Endothelial cell of umbilical vein (primary cell): ENCODE measurements around the gene MYOG.

Experiments used
- EZH2 ChIP-seq: IDR thresholded peaks from 2 replicates; pipeline ENCODE4 v1.6.1; 2012; ENCODE audit warnings: borderline replicate concordance, low read depth, mild to moderate bottlenecking, moderate library complexity, low read length, inconsistent platforms; ENCODE audit not compliant: severe bottlenecking
- GATA2 ChIP-seq: IDR thresholded peaks from 2 replicates; pipeline ENCODE4 v1.7.0; 2011; ENCODE audit warnings: low read depth, mild to moderate bottlenecking, moderate library complexity, mixed read lengths, low read length; ENCODE audit not compliant: insufficient read length, insufficient read depth
- JUN ChIP-seq: IDR thresholded peaks from 2 replicates; pipeline ENCODE4 v1.6.1; 2011; ENCODE audit warnings: borderline replicate concordance, low read depth; ENCODE audit not compliant: insufficient read length, insufficient read depth
- POLR2A ChIP-seq: IDR thresholded peaks from 2 replicates; pipeline ENCODE4 v1.6.1; 2012; ENCODE audit warnings: low read depth, mild to moderate bottlenecking, control low read depth, low read length
- POLR2AphosphoS5 ChIP-seq: IDR thresholded peaks from 2 replicates; pipeline ENCODE4 v1.6.1; 2012; ENCODE audit warnings: low read depth, mild to moderate bottlenecking, control low read depth, low read length, moderate library complexity; ENCODE audit not compliant: insufficient read depth
- TF ChIP-seq, protein P1 (sequence below), 2 donors: IDR thresholded peaks; 1 replicate in 1 of 2; 2 replicates in 1 of 2; pipeline ENCODE4 v1.5.1; 2011; ENCODE audit warnings: low read length in 2 of 2, mild to moderate bottlenecking in 2 of 2, moderate library complexity in 2 of 2, control low read depth in 1 of 2, inconsistent platforms in 1 of 2, low read depth in 1 of 2; ENCODE audit not compliant: insufficient read depth in 1 of 2; ENCODE audit errors: extremely low read depth in 1 of 2
- TF ChIP-seq, protein P2 (sequence below): IDR thresholded peaks from 2 replicates; pipeline ENCODE4 v1.6.1; 2011; ENCODE audit not compliant: insufficient read depth, insufficient read length

DNA sequence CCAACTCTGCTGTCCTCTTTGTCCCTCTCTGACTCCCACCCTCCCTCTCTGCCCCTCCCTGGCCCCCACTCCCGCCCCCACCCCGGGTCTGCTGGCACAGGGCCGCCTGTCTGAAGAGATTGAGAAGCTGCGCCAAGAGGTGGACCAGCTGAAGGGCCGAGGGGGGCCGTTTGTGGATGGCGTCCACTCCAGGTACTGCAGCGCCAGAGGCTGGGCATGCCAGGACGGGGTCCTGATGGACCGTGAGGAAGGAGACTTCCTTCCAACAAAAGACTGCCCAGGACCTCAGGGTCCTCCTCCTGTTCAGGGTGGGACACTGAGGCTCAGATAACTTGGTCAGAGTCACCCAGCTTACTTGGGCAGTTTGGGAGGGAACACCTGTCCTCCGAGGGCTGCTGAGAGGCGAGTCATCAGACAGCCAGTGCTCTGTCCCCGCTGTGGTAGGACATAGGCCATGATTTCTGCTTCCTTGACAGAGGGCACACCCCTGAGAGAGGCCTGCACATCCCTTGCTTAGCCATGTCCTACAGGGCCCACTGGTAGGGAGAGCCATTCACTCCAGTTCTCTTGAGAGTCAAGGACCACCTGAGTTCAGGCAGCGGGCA is 36.1 kb downstream of the MYOG start:
- no peak for TF ChIP-seq JUN
- TF ChIP-seq, protein P1, sequence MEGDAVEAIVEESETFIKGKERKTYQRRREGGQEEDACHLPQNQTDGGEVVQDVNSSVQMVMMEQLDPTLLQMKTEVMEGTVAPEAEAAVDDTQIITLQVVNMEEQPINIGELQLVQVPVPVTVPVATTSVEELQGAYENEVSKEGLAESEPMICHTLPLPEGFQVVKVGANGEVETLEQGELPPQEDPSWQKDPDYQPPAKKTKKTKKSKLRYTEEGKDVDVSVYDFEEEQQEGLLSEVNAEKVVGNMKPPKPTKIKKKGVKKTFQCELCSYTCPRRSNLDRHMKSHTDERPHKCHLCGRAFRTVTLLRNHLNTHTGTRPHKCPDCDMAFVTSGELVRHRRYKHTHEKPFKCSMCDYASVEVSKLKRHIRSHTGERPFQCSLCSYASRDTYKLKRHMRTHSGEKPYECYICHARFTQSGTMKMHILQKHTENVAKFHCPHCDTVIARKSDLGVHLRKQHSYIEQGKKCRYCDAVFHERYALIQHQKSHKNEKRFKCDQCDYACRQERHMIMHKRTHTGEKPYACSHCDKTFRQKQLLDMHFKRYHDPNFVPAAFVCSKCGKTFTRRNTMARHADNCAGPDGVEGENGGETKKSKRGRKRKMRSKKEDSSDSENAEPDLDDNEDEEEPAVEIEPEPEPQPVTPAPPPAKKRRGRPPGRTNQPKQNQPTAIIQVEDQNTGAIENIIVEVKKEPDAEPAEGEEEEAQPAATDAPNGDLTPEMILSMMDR (IDR thresholded peaks at IDR 0.05; ENCODE audit: extremely low read depth in 1 of 2, insufficient read depth in 1 of 2, low read depth in 1 of 2, low read length in 2 of 2) = no peak
- TF ChIP-seq, protein P2, sequence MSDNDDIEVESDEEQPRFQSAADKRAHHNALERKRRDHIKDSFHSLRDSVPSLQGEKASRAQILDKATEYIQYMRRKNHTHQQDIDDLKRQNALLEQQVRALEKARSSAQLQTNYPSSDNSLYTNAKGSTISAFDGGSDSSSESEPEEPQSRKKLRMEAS = no peak
- no peak for TF ChIP-seq GATA2
- TF ChIP-seq EZH2 = no peak
- TF ChIP-seq POLR2AphosphoS5 = no peak
- no peak for TF ChIP-seq POLR2A
